Central memory CD4-positive, alpha-beta T cell (primary cell): ENCODE results near the gene TASP1.

Source experiments
- DNase-seq: peaks from one replicate; pipeline ENCODE4 v3.0.0; 2022

Gene TASP1

DNA sequence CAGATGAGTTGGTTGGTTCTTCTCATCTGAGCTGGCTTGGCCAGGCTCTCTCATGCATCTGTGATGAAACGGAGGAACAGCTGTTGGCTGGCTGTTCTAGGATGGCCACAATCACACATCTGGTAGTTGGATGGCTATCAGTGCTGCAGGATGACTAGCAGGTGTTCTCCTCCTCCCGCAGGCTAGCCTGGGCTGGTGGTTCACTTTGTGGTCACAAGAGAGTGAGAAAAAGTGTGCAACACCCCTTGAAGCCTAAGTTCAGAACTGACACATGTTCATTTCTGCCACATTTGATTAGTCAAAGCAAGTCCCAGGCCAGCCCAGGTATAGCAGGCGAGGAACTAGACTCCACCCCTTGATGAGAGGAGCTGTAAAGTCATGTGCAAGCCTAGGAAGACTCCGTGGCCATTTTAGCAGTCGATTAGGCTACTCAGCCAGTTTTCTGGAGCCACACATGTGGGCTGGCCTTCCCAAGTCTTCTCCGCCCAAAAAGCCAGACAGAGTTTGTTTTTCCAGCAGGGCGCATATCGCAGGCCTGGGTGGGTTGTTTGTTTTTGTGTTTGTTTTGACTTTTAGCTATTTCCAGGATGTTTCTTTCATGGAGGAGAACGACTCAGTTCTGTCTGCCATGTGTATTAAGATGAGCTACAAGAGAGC, 296.9 kb downstream of the TASP1 start:
- no peak for DNase-seq

DNA sequence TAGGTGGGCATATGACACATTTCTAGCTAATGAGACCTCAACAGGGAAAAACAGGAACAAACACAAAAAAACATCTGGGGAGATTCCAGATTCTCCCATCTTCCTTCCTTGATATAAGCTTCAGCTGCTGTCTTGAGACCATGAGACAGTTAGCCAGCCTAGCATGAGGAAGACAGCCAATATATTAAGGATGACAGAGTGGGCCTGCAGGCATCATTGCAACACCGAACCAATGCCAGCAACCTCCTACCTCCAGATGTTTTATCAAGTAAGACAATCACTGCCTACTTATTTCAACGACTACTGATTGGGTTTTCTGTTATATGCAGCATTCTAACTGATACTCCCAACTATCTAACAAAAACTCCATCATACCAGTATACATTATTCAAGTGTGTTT, 298.6 kb downstream of the TASP1 start:
- no peak for DNase-seq
